HepG2 (cell line): ENCODE results near the gene CERS4. TPM values are rescaled to one million over a fixed set of nuclear protein-coding genes. Genes with fewer than 3 reads are reported as not detected.
A peak's percentile ranks its signal among the peaks of the same experiment; 100 is the strongest.

Source experiments
- AGO2 ChIP-seq: fragments of 200-400 bp; formaldehyde crosslinking; optimal IDR thresholded peaks from 2 replicates; pipeline ENCODE3; 2017; ENCODE audit warnings: mild to moderate bottlenecking, low read depth, low read length, moderate library complexity
- FLYWCH1 ChIP-seq: sonication (generic); formaldehyde crosslinking; IDR thresholded peaks from 2 replicates; pipeline ENCODE4 v1.8.1; 2023; ENCODE audit warnings: mild to moderate bottlenecking, missing genetic modification reagents
- GZF1 ChIP-seq: sonication (generic); formaldehyde crosslinking; IDR thresholded peaks from 2 replicates; pipeline ENCODE4 v1.5.1; 2020; ENCODE audit warnings: mild to moderate bottlenecking, missing genetic modification reagents
- HMGXB4 ChIP-seq, 2 experiments: sonication (generic) in 1 of 2; formaldehyde crosslinking in 1 of 2; IDR thresholded peaks; 2 replicates each; pipeline versions ENCODE4 v1.4.0 to v1.6.1; 2018 to 2020; ENCODE audit warnings: missing genetic modification reagents in 2 of 2, borderline replicate concordance in 1 of 2, low read depth in 1 of 2, mild to moderate bottlenecking in 1 of 2, missing biosample characterization in 1 of 2
- PBX3 ChIP-seq: sonication (generic); formaldehyde crosslinking; IDR thresholded peaks from 2 replicates; pipeline ENCODE4 v1.8.1; 2023; ENCODE audit warnings: missing genetic modification reagents, inconsistent platforms, borderline replicate concordance
- PHF8 ChIP-seq: sonication (generic); formaldehyde crosslinking; IDR thresholded peaks from 2 replicates; pipeline ENCODE4 v1.5.0; 2020; ENCODE audit warnings: missing genetic modification reagents
- SKI ChIP-seq: fragments of 450-650 bp; IDR thresholded peaks from one replicate; pipeline ENCODE4 v1.6.1; 2018; ENCODE audit warnings: mild to moderate bottlenecking; ENCODE audit not compliant: partially characterized antibody
- SPEN ChIP-seq: sonication (generic); formaldehyde crosslinking; IDR thresholded peaks from 2 replicates; pipeline ENCODE4 v1.5.1; 2020; ENCODE audit warnings: low read depth, mild to moderate bottlenecking, missing genetic modification reagents
- THAP9 ChIP-seq: sonication (generic); formaldehyde crosslinking; IDR thresholded peaks from 2 replicates; pipeline ENCODE4; 2020; ENCODE audit warnings: missing genetic modification reagents, mild to moderate bottlenecking, borderline replicate concordance
- TIGD3 ChIP-seq: sonication (generic); formaldehyde crosslinking; IDR thresholded peaks from 2 replicates; pipeline ENCODE4 v1.5.1; 2020; ENCODE audit warnings: mild to moderate bottlenecking, missing genetic modification reagents, borderline replicate concordance
- ZBED4 ChIP-seq: sonication (generic); formaldehyde crosslinking; IDR thresholded peaks from 2 replicates; pipeline ENCODE4 v1.4.0; 2020; ENCODE audit warnings: missing genetic modification reagents, borderline replicate concordance
- ZC3H13 ChIP-seq: sonication (generic); formaldehyde crosslinking; IDR thresholded peaks from 2 replicates; pipeline ENCODE4 v1.8.1; 2023; ENCODE audit warnings: mild to moderate bottlenecking, missing genetic modification reagents, moderate library complexity
- ZNF367 ChIP-seq: sonication (generic); formaldehyde crosslinking; IDR thresholded peaks from 2 replicates; pipeline ENCODE4 v1.4.0; 2020; ENCODE audit warnings: missing genetic modification reagents, borderline replicate concordance
- ZNF563 ChIP-seq: sonication (generic); formaldehyde crosslinking; IDR thresholded peaks from 2 replicates; pipeline ENCODE4 v1.8.0; 2022; ENCODE audit warnings: mild to moderate bottlenecking, moderate library complexity, missing genetic modification reagents
- ZNF781 ChIP-seq: sonication (generic); formaldehyde crosslinking; IDR thresholded peaks from 2 replicates; pipeline ENCODE4 v1.5.1; 2020; ENCODE audit warnings: borderline replicate concordance, mild to moderate bottlenecking, missing genetic modification reagents; ENCODE audit errors: not compliant biosample characterization
- polyA plus RNA-seq, 8 experiments: library from polyadenylated mRNA; depleted of rRNA in 3 of 8; stranded (reverse) in 7 of 8; unstranded in 1 of 8; fragments of >200 nt; fragmentation: Illumina TruSeq in 4 of 8; extraction: Trizol in 4 of 8; gene quantifications; 2 replicates each; pipeline versions ENCODE4 v1.2.1 to v1.2.3, GENCODE V29; 2011 to 2016; ENCODE audit warnings: low read depth in 4 of 8, missing spikeins in 1 of 8, mixed read lengths in 1 of 8; ENCODE audit not compliant: insufficient read depth in 1 of 8
- total RNA-seq, 5 experiments: library from RNA; depleted of rRNA; stranded (reverse); fragments of >200 nt; fragmentation: Illumina TruSeq; extraction: Trizol; gene quantifications; 2 replicates each; pipeline ENCODE4 v1.2.3, GENCODE V29; 2016; ENCODE audit warnings: low read depth in 1 of 5

CERS4 gene
- total and polyA plus RNA-seq, 2 of the 13 experiments (the other 11 are each of a cell fraction or from before 2014, with no cell fraction given): 74.7 to 83.5 TPM

GRCh38 chr19:8208119-8208921 is 850 bp upstream of the CERS4 start (continued):
- peak; percentile 74 for TF ChIP-seq SKI
- TF ChIP-seq PHF8: peak; percentile 60
- no peak for TF ChIP-seq ZNF781 (CRISPR knock-in tag)
- peak; percentile 20; the same call in 1 of the 2 replicates for TF ChIP-seq GZF1 (CRISPR knock-in tag)
- TF ChIP-seq ZNF563 (CRISPR knock-in tag): peak; percentile 53; the same call in 1 of the 2 replicates
- TF ChIP-seq TIGD3 (CRISPR knock-in tag): 0 out of 2 replicates have a peak, but pooled peaks have one; percentile 54
- TF ChIP-seq ZBED4 (CRISPR knock-in tag): no peak
- no peak for TF ChIP-seq FLYWCH1 (CRISPR knock-in tag)
- peak; percentile 76; the same call in 1 of the 2 replicates for TF ChIP-seq THAP9 (CRISPR knock-in tag)
- TF ChIP-seq AGO2: peak; percentile 72
- TF ChIP-seq HMGXB4 (CRISPR knock-in tag; IDR thresholded peaks at IDR 0.05; ENCODE audit: borderline replicate concordance in 1 of 2, low read depth in 1 of 2): 0 out of 4 replicates have a peak, but pooled peaks of 1 of the 2 experiments have one; percentile 55
- TF ChIP-seq ZNF367: 0 out of 2 replicates have a peak, but pooled peaks have one; percentile 21
- TF ChIP-seq PBX3 (CRISPR knock-in tag): no peak
- TF ChIP-seq SPEN (CRISPR knock-in tag): no peak
- peak; percentile 24; the same call in 1 of the 2 replicates for TF ChIP-seq ZC3H13 (CRISPR knock-in tag)
